Superior temporal gyrus (tissue), 1 donor: Measurements from ENCODE around the gene SLC6A17.
A peak's percentile ranks its signal among the peaks of the same experiment; 100 is the strongest.

Source experiments
- DNase-seq: peaks from one replicate; pipeline ENCODE4 v3.0.0-alpha.2; 2016; ENCODE audit errors: extremely low spot score

The SLC6A17 gene

GRCh38 chr1:110173466-110174105, 23.3 kb downstream of the SLC6A17 start:
- DNase-seq, result no peak

DNA sequence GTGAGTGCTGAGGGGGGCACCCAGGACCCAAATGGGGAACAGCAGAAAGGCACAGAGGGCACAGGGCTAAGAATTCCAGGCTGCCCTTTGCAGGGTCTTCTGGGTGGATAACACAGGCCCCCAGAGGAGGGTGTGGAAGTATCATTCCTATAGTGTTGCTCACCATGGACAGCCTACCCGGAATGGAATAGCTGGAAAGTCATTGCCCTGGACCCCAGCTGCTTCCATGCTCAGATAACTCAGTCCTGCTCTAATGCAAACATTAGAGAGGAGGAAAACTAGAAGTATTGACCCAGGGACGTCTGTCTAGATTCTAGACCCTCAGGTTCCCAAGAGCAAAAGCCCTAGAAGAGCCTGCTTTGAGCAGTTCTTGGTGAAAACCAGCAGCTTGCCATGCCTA, 24.7 kb downstream of the SLC6A17 start:
- no peak for DNase-seq

GRCh38 chr1:110176299-110176956, 26.1 kb downstream of the SLC6A17 start:
- DNase-seq, result no peak

DNA sequence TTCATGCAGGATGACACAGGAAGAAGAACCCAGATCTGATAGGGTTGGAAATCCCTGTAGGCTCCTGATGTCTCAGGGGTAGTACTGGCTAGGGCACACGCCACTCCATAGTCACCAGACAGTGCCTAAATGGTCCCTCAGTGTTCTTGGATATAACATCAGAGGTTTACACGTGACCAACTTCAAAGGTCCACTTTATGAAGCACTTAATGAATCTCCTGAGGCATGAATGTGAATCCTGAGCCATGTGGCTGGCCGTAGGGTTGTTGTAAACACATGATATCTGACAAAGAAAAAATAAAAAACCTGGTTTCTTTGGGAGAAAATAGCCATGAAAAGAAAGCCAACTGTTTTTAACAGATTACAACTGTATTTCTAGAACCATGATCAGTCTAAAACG, 27.5 kb downstream of the SLC6A17 start:
- DNase-seq, result no peak

GRCh38 chr1:110183642-110184167, 33.4 kb downstream of the SLC6A17 start:
- DNase-seq, result peak; percentile 6

DNA sequence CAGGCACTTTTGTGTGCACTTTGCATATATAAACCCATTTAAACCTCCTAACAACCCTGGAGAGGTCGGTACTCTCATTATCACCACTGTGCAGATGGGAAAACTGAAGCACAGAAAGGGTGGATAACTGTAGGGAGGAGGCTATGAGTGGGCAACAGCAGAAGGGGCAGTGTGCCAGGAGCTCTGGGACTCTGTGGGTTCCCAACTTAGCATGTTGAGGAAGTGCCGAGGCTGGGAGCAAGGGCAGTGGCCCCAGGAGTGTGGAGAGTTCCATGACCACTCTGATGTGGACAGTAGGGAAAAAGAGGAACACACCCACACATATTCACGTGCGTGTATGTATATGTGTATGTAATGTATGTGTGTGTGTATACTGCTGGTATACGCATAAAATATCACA, 34.2 kb downstream of the SLC6A17 start:
- DNase-seq, result peak; percentile 6

DNA sequence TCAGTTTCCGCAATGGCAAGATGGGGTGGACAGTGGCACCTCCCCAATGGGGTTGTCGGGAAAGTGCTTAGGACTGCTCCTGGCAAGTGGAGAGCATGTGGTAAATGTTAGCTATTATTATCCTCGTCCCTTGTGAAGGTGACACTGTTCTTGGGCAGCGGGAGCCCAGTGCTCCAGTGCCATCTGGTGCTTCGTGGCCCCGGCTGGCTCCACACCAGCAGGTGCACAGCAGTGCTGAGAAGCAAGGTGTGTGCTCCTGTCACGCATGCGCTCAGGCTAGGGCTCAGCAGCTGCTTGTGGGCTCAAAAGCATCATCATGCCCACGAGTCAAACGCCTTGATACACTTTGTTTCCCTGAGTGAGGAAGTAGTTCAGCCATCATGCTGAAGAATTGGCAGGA, 34.9 kb downstream of the SLC6A17 start:
- DNase-seq, result peak; percentile 8

GRCh38 chr1:110186558-110186957, 36.3 kb downstream of the SLC6A17 start:
- DNase-seq, result peak; percentile 4

GRCh38 chr1:110187139-110187890, 37.0 kb downstream of the SLC6A17 start:
- peak; percentile 10 for DNase-seq

DNA sequence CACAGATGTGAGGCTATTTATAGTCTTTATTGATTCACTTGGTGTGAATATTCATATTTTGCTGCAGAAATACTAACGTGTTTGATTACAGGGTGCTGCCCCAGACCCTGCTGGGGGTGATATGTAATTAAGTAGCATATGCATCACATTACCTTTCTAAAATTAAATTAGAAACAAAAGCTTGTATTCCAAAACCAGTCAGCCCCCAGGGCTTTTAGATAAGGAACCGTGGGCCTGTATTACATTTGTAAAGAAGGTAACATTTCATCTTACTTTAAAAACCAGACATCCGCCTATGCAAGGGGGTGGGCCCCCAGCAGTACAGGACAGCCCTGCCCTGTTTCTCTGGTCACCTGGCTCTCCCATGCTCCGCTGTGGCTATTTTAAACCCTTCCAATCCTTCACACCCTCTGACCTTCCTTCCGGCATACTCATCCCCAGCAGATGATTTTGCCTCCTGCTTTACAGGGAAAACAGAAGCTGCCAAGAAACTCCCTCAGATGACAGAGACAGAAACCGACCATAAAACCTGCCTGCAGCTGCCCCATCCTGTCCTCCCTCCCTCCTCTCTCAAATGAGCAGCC, 37.8 kb downstream of the SLC6A17 start:
- DNase-seq, result no peak

GRCh38 chr1:110189181-110189580, 38.9 kb downstream of the SLC6A17 start:
- DNase-seq, result no peak

DNA sequence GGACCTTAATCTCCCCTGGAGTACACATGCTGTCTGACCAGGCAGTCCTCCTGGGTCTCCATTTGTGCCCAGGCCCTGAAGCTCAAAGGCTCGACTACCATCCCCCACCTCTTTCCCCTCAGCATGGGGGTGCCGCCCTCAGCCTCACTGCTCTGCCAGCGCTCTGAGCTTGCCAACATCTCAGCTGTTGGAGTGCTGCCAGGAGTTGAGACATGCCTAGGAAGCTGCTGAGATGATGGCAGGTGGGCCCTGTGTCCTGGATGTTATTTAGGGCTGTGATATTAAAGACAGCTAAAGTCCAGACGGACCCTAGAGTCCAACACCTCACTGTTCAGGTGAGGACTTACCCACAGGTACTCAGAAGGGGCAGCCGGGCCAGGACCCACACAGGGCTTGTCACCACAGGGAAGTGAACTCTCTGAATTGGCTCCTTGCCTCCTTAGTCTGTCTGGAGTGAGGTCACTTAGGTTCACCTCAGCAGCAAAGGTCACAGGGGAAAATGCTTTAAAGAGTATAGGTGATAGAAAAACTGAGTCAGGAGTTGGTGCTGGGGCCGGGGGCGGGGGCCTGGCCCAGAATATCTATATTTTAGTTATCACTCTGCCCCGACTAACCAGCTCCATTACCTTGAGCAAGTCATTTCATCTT, 40.1 kb downstream of the SLC6A17 start:
- no peak for DNase-seq

DNA sequence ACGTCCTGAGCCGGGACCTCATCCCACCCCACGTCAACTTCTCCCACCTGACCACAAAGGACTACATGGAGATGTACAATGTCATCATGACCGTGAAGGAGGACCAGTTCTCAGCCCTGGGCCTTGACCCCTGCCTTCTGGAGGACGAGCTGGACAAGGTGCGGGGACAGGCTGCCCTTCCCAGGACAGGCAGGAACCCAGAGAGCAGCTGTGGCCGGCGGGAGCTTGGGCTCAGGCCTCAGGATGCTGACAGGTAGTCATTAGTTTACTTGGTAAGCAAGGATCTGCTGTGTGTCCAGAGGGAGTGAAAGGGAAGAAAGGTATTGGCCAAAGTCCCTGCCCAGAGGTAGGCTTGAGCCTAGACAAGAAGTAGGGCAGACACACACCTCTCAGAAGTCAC, 42.2 kb downstream of the SLC6A17 start:
- DNase-seq, result no peak

DNA sequence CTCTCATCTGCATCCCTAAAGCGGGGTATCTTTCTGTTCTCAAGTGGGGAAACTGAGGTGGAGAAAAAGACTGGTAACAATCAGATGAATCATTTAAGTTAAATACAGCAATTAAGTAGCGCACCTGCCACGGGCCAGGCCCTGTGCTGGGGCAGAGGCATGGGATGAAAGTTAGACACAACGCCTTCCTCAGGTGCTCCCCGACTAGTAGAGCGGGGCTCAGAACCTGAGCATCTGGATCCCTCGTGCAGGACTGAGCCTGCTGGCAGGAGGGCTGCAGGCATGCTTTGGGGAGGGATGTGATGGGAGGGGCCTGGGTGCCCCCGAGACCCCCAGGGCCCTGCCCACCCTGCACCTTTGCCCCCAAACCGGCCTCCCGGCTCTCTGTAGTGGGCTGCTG, 44.9 kb downstream of the SLC6A17 start:
- DNase-seq, result no peak

GRCh38 chr1:110196917-110197765, 46.8 kb downstream of the SLC6A17 start:
- DNase-seq, result peak; percentile 39

DNA sequence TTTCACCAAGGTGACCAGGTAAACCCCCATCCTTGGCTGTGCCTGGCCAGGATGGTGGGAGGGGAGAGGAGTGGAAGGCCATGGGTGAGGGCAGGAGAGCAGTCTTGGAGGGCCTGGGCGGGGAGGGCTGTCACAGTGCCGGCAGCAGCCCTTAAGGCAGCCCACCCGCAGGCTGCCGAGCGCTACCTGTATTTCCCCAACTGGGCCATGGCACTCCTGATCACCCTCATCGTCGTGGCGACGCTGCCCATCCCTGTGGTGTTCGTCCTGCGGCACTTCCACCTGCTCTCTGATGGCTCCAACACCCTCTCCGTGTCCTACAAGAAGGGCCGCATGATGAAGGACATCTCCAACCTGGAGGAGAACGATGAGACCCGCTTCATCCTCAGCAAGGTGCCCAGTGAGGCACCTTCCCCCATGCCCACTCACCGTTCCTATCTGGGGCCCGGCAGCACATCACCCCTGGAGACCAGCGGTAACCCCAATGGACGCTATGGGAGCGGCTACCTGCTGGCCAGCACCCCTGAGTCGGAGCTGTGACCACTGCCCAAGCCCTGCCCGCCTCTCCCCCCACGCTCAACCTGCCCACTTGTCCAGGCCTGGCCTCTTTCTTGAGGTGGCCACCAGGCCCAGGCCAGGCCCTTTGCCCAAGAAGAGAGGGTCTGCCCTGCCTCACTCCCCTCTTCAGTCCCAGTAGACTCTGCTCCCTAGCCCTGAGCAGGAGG, 47.8 kb downstream of the SLC6A17 start:
- no peak for DNase-seq

DNA sequence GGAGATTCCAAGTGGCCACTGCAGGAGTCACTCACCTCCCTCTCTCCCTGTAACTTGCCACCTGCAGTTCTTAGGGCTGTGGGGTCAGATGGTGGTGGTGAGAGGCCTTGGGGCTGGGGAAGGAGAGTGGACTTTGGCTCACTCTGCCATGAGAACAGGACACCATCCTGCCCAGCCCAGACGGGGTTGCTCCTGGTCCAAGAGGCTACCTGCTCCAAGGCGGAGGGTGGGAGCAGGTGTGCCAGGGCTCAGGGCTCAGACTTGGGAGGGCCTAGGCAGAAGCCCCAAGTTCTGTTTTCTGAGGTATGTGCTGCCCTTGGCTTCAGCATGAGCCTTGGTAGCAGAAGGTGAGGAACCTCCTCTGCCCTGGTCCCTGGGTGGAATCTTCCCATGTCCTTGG, 48.5 kb downstream of the SLC6A17 start:
- no peak for DNase-seq

GRCh38 chr1:110200190-110200589, 49.9 kb downstream of the SLC6A17 start:
- DNase-seq, result no peak

GRCh38 chr1:110200666-110201065, 50.4 kb downstream of the SLC6A17 start:
- DNase-seq, result peak; percentile 59

GRCh38 chr1:110201157-110201825, 51.0 kb downstream of the SLC6A17 start:
- no peak for DNase-seq
